ENCODE measurements around the gene GPR87. TPM values are rescaled to one million over a fixed set of nuclear protein-coding genes. Genes with fewer than 3 reads are reported as not detected.

Gene GPR87
- polyA plus RNA-seq, 1 donor (not counting 4 experiments of a cell fraction or from before 2014, with no cell fraction given) = 109 TPM

GRCh38 chr3:151331696-151332095, 15.1 kb upstream of the GPR87 start:
- Histone ChIP-seq H3K27me3 (ENCODE audit: control insufficient read depth, extremely low read depth, insufficient read depth, low read length) (no peaks in the 10 kb centered on the region), H4K20me1 (ENCODE audit: control insufficient read depth, extremely low read depth, insufficient read depth, low read length) (no peaks in the 10 kb centered on the region), H3K27ac (ENCODE audit: control insufficient read depth, insufficient read depth, low read length) (no peak overlapping the region), H3K9ac (ENCODE audit: control insufficient read depth, extremely low read depth, insufficient read depth, low read length) (no peak overlapping the region), H3K4me1 (ENCODE audit: control insufficient read depth, extremely low read depth, insufficient read depth, low read length) (peaks cover 12% of the 10 kb centered on the region), H3K36me3 (ENCODE audit: control insufficient read depth in 2 of 2, extremely low read depth in 1 of 2, insufficient read depth in 2 of 2, low read length in 2 of 2) (no peaks in the 10 kb centered on the region), H3K79me2 (ENCODE audit: control insufficient read depth, insufficient read depth, low read length) (no peaks in the 10 kb centered on the region), H3K9me1 (ENCODE audit: control insufficient read depth, extremely low read depth, insufficient read depth, low read length) (no peaks in the 10 kb centered on the region), H3K4me2 (ENCODE audit: control insufficient read depth, extremely low read depth, insufficient read depth, low read depth, low read length) (no peak overlapping the region), H3K4me3 (ENCODE audit: control insufficient read depth in 2 of 3, extremely low read depth in 1 of 3, insufficient read depth in 2 of 3, low read depth in 1 of 3, low read length in 3 of 3) (no peak overlapping the region), H3K9me3 (ENCODE audit: control insufficient read depth, low read depth, low read length) (no peaks in the 10 kb centered on the region), H2AFZ (ENCODE audit: control insufficient read depth, low read length) (peak overlapping the region; percentile 25)
- TF ChIP-seq EZH2 (IDR thresholded peaks at IDR 0.05; ENCODE audit: low read length) (no peak), CTCF (optimal IDR thresholded peaks at IDR 0.05 in 1 of 3, IDR thresholded peaks at IDR 0.05 in 1 of 3, conservative IDR thresholded peaks at IDR 0.05 in 1 of 3; ENCODE audit: extremely low read depth in 1 of 3, insufficient read depth in 2 of 3, low read length in 3 of 3) (no peak)
- DNase-seq (ENCODE audit: low read depth, low spot score) (no peak), FAIRE-seq (no peak)
- dilution Hi-C loops (cut with MboI; ENCODE audit: extremely low pct_ligation_motif_present, low sequenced_read_pairs) = no loop called here

- FAIRE-seq = no peak
- H3K36me3 ChIP-seq (ENCODE audit: control insufficient read depth in 2 of 2, extremely low read depth in 1 of 2, insufficient read depth in 2 of 2, low read length in 2 of 2) = no peaks in the 10 kb centered on the region
- dilution Hi-C loops (cut with MboI; ENCODE audit: extremely low pct_ligation_motif_present, low sequenced_read_pairs) = no loop called here
- H3K9me3 ChIP-seq (ENCODE audit: control insufficient read depth, low read depth, low read length) = no peaks in the 10 kb centered on the region
- H3K4me1 ChIP-seq (ENCODE audit: control insufficient read depth, extremely low read depth, insufficient read depth, low read length) = peaks cover 12% of the 10 kb centered on the region
- no peaks in the 10 kb centered on the region for H4K20me1 ChIP-seq (ENCODE audit: control insufficient read depth, extremely low read depth, insufficient read depth, low read length)
- no peaks in the 10 kb centered on the region for H3K9me1 ChIP-seq (ENCODE audit: control insufficient read depth, extremely low read depth, insufficient read depth, low read length)
- no peak overlapping the region for H3K27ac ChIP-seq (ENCODE audit: control insufficient read depth, insufficient read depth, low read length)
- no peak overlapping the region for H3K4me3 ChIP-seq (ENCODE audit: control insufficient read depth in 2 of 3, extremely low read depth in 1 of 3, insufficient read depth in 2 of 3, low read depth in 1 of 3, low read length in 3 of 3)
- no peak overlapping the region for H2AFZ ChIP-seq (ENCODE audit: control insufficient read depth, low read length)
- H3K4me2 ChIP-seq (ENCODE audit: control insufficient read depth, extremely low read depth, insufficient read depth, low read depth, low read length) = no peak overlapping the region
- no peaks in the 10 kb centered on the region for H3K27me3 ChIP-seq (ENCODE audit: control insufficient read depth, extremely low read depth, insufficient read depth, low read length)
- no peak for TF ChIP-seq EZH2 (IDR thresholded peaks at IDR 0.05; ENCODE audit: low read length)
- TF ChIP-seq CTCF (optimal IDR thresholded peaks at IDR 0.05 in 1 of 3, IDR thresholded peaks at IDR 0.05 in 1 of 3, conservative IDR thresholded peaks at IDR 0.05 in 1 of 3; ENCODE audit: extremely low read depth in 1 of 3, insufficient read depth in 2 of 3, low read length in 3 of 3) = no peak
- no peak overlapping the region for H3K9ac ChIP-seq (ENCODE audit: control insufficient read depth, extremely low read depth, insufficient read depth, low read length)
- DNase-seq (ENCODE audit: low read depth, low spot score) = no peak
- H3K79me2 ChIP-seq (ENCODE audit: control insufficient read depth, insufficient read depth, low read length) = no peaks in the 10 kb centered on the region
These were observed 14.3 kb upstream of the GPR87 start for GRCh38 chr3:151330899-151331298.

All from keratinocyte (primary cell).